ENCODE data around the gene MIB1.
"Not testable (repeated sequence)": the region's sequence is repeated elsewhere in the genome, so short reads cannot be mapped to it uniquely, and the experiment has no call there.

MIB1 gene

GRCh38 chr18:21722687-21723086, 17.9 kb upstream of the MIB1 start:
- Histone ChIP-seq H3K27ac (ENCODE audit: low read length) (no peak overlapping the region), H3K9me3 (ENCODE audit: control insufficient read depth in 2 of 2, low read length in 2 of 2) (no peaks in the 10 kb centered on the region), H3K4me1 (ENCODE audit: control insufficient read depth, insufficient read depth, low read length) (no peaks in the 10 kb centered on the region), H3K36me3 (ENCODE audit: control insufficient read depth in 2 of 2, insufficient read depth in 2 of 2, low read length in 2 of 2) (no peaks in the 10 kb centered on the region), H3K4me3 (ENCODE audit: low read length in 2 of 2) (no peak overlapping the region), H3K9ac (ENCODE audit: low read length in 2 of 2) (no peak overlapping the region), H3K27me3 (ENCODE audit: control insufficient read depth in 1 of 2, insufficient read depth in 2 of 2, low read length in 2 of 2) (no peaks in the 10 kb centered on the region)

DNA sequence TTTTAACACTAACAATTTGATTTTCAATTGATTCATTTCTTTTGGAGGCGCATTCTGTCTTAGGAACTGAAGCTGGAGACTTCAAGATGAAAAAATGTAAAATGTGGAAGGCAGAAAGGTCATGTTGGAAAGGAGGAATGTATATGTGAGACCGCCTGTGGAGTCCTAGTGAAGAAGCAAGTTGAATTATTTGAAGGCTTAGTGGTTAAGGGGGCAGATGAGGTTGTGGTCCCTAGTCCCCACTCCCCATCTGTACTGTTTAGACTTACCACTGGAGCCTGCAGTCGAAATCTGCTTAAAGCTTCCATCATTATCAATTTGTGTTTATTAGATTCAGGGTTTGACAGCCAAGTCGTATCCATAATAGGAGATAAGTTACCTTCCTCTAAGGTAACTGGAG, 15.4 kb upstream of the MIB1 start:
- H3K9ac ChIP-seq (ENCODE audit: low read length in 2 of 2) = no peak overlapping the region
- H3K27me3 ChIP-seq (ENCODE audit: control insufficient read depth in 1 of 2, insufficient read depth in 2 of 2, low read length in 2 of 2) = no peaks in the 10 kb centered on the region
- no peak overlapping the region for H3K4me3 ChIP-seq (ENCODE audit: low read length in 2 of 2)
- H3K36me3 ChIP-seq (ENCODE audit: control insufficient read depth in 2 of 2, insufficient read depth in 2 of 2, low read length in 2 of 2) = no peaks in the 10 kb centered on the region
- H3K27ac ChIP-seq (ENCODE audit: low read length) = no peak overlapping the region
- H3K4me1 ChIP-seq (ENCODE audit: control insufficient read depth, insufficient read depth, low read length) = no peaks in the 10 kb centered on the region
- H3K9me3 ChIP-seq (ENCODE audit: control insufficient read depth in 2 of 2, low read length in 2 of 2) = no peaks in the 10 kb centered on the region

DNA sequence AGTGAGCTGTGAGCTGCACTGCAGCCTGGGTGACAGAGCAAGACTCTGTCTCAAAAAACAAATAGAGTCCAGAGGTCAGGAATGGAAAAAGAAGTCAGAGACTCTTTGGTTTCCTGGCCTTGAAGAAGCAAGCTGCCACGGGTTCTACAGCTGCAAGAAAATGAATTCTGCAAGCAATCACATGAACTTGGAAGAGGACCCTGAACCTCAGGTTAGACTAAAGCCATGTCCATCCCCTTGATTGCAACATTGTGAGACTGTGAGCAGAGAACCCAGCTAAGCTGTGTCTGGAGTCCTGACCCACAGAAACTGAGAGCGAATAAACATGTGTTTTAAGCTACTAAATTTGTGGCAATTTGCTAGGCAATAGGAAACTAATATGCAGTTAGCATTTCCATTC, 12.9 kb upstream of the MIB1 start:
- Histone ChIP-seq H3K9me3 (ENCODE audit: control insufficient read depth in 2 of 2, low read length in 2 of 2) (no peaks in the 10 kb centered on the region), H3K36me3 (ENCODE audit: control insufficient read depth in 2 of 2, insufficient read depth in 2 of 2, low read length in 2 of 2) (no peaks in the 10 kb centered on the region), H3K9ac (ENCODE audit: low read length in 2 of 2) (no peak overlapping the region), H3K27ac (ENCODE audit: low read length) (no peak overlapping the region), H3K27me3 (ENCODE audit: control insufficient read depth in 1 of 2, insufficient read depth in 2 of 2, low read length in 2 of 2) (no peaks in the 10 kb centered on the region), H3K4me3 (ENCODE audit: low read length in 2 of 2) (no peak overlapping the region), H3K4me1 (ENCODE audit: control insufficient read depth, insufficient read depth, low read length) (no peaks in the 10 kb centered on the region)

DNA sequence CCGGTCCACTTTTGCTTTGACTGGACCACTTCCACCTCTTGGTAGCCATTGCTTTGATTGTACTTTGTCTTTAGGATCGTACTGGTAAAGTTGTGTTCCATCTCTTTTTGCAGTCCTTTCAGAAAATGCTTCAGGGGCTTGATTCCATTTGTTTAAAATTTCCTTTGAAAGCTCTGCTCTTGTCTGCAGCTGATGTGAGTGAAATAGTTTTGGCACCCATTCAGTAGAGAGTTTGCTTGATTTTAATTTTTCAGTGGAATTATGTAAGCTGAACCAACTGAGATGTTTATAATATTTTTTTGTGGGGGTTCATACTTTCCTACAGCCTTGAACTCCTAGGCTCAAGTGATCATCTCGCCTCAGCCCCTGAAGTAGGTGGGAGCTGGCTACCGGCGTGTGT, 7.6 kb upstream of the MIB1 start:
- Histone ChIP-seq H3K27ac (ENCODE audit: low read length) (no peak overlapping the region), H3K36me3 (ENCODE audit: control insufficient read depth in 2 of 2, insufficient read depth in 2 of 2, low read length in 2 of 2) (no peaks in the 10 kb centered on the region), H3K27me3 (ENCODE audit: control insufficient read depth in 1 of 2, insufficient read depth in 2 of 2, low read length in 2 of 2) (no peaks in the 10 kb centered on the region), H3K4me3 (ENCODE audit: low read length in 2 of 2) (no peak overlapping the region), H3K4me1 (ENCODE audit: control insufficient read depth, insufficient read depth, low read length) (peaks cover 3% of the 10 kb centered on the region), H3K9ac (ENCODE audit: low read length in 2 of 2) (no peak overlapping the region), H3K9me3 (ENCODE audit: control insufficient read depth in 2 of 2, low read length in 2 of 2) (peaks cover 0 to 4% of the 10 kb centered on the region in 2 donors)

- Histone ChIP-seq H3K9me3 (ENCODE audit: control insufficient read depth in 2 of 2, low read length in 2 of 2) (peaks cover 0 to 4% of the 10 kb centered on the region in 2 donors), H3K36me3 (ENCODE audit: control insufficient read depth in 2 of 2, insufficient read depth in 2 of 2, low read length in 2 of 2) (no peaks in the 10 kb centered on the region), H3K27ac (ENCODE audit: low read length) (no peak overlapping the region), H3K4me3 (ENCODE audit: low read length in 2 of 2) (no peak overlapping the region), H3K4me1 (ENCODE audit: control insufficient read depth, insufficient read depth, low read length) (peaks cover 8% of the 10 kb centered on the region), H3K9ac (ENCODE audit: low read length in 2 of 2) (no peak overlapping the region), H3K27me3 (ENCODE audit: control insufficient read depth in 1 of 2, insufficient read depth in 2 of 2, low read length in 2 of 2) (no peaks in the 10 kb centered on the region)
These were observed 5.1 kb upstream of the MIB1 start for GRCh38 chr18:21735452-21736015.

DNA sequence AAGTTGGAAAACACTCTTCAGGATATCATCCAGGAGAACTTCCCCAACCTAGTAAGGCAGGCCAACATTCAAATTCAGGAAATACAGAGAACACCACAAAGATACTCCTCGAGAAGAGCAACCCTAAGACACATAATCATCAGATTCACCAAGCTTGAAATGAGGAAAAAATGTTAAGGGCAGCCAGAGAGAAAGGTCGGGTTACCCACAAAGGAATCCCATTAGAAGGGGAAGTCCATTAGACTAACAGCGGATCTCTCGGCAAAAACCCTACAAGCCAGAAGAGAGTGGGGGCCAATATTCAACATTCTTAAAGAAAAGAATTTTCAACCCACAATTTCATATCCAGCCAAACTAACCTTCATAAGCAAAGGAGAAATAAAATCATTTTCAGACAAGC, 3.7 kb upstream of the MIB1 start:
- H3K9me3 ChIP-seq (ENCODE audit: control insufficient read depth in 2 of 2, low read length in 2 of 2); H3K9ac ChIP-seq (ENCODE audit: low read length in 2 of 2); H3K36me3 ChIP-seq (ENCODE audit: control insufficient read depth in 2 of 2, insufficient read depth in 2 of 2, low read length in 2 of 2); H3K27ac ChIP-seq (ENCODE audit: low read length); H3K27me3 ChIP-seq (ENCODE audit: control insufficient read depth in 1 of 2, insufficient read depth in 2 of 2, low read length in 2 of 2); H3K4me3 ChIP-seq (ENCODE audit: low read length in 2 of 2): not testable (repeated sequence)
- peaks cover 12% of the 10 kb centered on the region for H3K4me1 ChIP-seq (ENCODE audit: control insufficient read depth, insufficient read depth, low read length)

DNA sequence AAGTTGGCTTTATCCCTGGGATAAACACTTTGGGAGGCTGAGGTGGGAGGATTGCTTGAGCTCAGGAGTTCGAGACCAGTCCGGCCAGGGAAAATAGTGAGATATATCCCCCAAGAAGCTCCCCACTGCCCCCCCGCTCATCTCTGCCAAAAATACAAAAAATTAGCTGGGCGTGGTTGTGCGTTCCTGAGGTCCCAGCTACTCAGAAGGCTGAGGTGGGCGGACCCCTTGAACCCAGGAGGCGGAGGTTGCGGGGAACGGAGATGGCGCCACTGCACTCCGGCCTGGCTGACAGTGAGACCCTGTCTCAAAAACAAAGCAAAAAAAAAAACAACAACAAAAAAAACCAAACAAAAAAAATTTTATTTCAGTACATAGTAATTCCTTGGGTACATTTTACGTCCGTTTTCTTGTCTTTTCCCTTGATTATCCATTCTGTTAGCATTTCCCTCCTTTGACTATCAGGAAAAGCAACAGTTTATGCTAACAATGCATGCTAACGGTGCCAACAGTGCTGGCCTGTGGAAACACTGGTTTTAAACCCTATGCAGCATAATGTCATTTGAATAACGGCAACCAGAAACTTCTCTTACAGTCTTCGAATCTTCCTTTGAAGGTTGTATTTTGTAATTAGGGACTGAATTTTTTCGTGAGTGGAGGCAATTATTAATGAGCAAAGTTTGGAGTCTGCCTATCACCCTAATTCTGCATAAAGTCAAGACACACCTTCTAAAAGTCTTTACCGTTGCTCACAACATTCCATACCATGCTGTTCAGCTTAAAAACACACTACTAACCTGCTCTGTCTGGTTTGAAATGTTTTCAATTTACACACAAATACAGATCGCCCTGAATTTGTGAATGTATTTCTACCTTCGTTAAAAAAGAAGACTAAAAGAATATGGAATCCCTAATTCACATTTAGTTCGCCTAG, 721 bp upstream of the MIB1 start:
- peaks cover 15% of the 10 kb centered on the region for H3K4me1 ChIP-seq (ENCODE audit: control insufficient read depth, insufficient read depth, low read length)
- peak overlapping the region; percentile 23 to 88 for H3K4me3 ChIP-seq (ENCODE audit: low read length in 2 of 2)
- peak overlapping the region; percentile 91 for H3K27ac ChIP-seq (ENCODE audit: low read length)
- H3K9ac ChIP-seq (ENCODE audit: low read length in 2 of 2) = peak overlapping the region; percentile 14 to 24
- no peaks in the 10 kb centered on the region for H3K36me3 ChIP-seq (ENCODE audit: control insufficient read depth in 2 of 2, insufficient read depth in 2 of 2, low read length in 2 of 2)
- H3K9me3 ChIP-seq (ENCODE audit: control insufficient read depth in 2 of 2, low read length in 2 of 2) = peaks cover 0 to 4% of the 10 kb centered on the region in 2 donors
- no peaks in the 10 kb centered on the region for H3K27me3 ChIP-seq (ENCODE audit: control insufficient read depth in 1 of 2, insufficient read depth in 2 of 2, low read length in 2 of 2)

GRCh38 chr18:21741312-21741561, 645 bp downstream of the MIB1 start:
- Histone ChIP-seq H3K4me1 (ENCODE audit: control insufficient read depth, insufficient read depth, low read length) (peaks cover 12% of the 10 kb centered on the region), H3K9ac (ENCODE audit: low read length in 2 of 2) (peak overlapping the region in 1 of 2 donors; percentile 88), H3K27ac (ENCODE audit: low read length) (peak overlapping the region; percentile 91), H3K36me3 (ENCODE audit: control insufficient read depth in 2 of 2, insufficient read depth in 2 of 2, low read length in 2 of 2) (no peaks in the 10 kb centered on the region), H3K4me3 (ENCODE audit: low read length in 2 of 2) (peak overlapping the region; percentile 84 to 88), H3K9me3 (ENCODE audit: control insufficient read depth in 2 of 2, low read length in 2 of 2) (no peaks in the 10 kb centered on the region), H3K27me3 (ENCODE audit: control insufficient read depth in 1 of 2, insufficient read depth in 2 of 2, low read length in 2 of 2) (no peaks in the 10 kb centered on the region)

GRCh38 chr18:21741562-21742314, 1.1 kb downstream of the MIB1 start:
- peaks cover 12% of the 10 kb centered on the region for H3K4me1 ChIP-seq (ENCODE audit: control insufficient read depth, insufficient read depth, low read length)
- H3K27me3 ChIP-seq (ENCODE audit: control insufficient read depth in 1 of 2, insufficient read depth in 2 of 2, low read length in 2 of 2) = no peaks in the 10 kb centered on the region
- peak overlapping the region; percentile 84 to 88 for H3K4me3 ChIP-seq (ENCODE audit: low read length in 2 of 2)
- H3K9ac ChIP-seq (ENCODE audit: low read length in 2 of 2) = peak overlapping the region; percentile 68 to 88
- peak overlapping the region; percentile 46 for H3K27ac ChIP-seq (ENCODE audit: low read length)
- H3K9me3 ChIP-seq (ENCODE audit: control insufficient read depth in 2 of 2, low read length in 2 of 2) = no peaks in the 10 kb centered on the region
- no peaks in the 10 kb centered on the region for H3K36me3 ChIP-seq (ENCODE audit: control insufficient read depth in 2 of 2, insufficient read depth in 2 of 2, low read length in 2 of 2)

- Histone ChIP-seq H3K27ac (ENCODE audit: low read length) (no peak overlapping the region), H3K9me3 (ENCODE audit: control insufficient read depth in 2 of 2, low read length in 2 of 2) (no peaks in the 10 kb centered on the region), H3K9ac (ENCODE audit: low read length in 2 of 2) (peak overlapping the region; percentile 68 to 88), H3K4me1 (ENCODE audit: control insufficient read depth, insufficient read depth, low read length) (peaks cover 12% of the 10 kb centered on the region), H3K27me3 (ENCODE audit: control insufficient read depth in 1 of 2, insufficient read depth in 2 of 2, low read length in 2 of 2) (no peaks in the 10 kb centered on the region), H3K4me3 (ENCODE audit: low read length in 2 of 2) (peak overlapping the region; percentile 84 to 88), H3K36me3 (ENCODE audit: control insufficient read depth in 2 of 2, insufficient read depth in 2 of 2, low read length in 2 of 2) (no peaks in the 10 kb centered on the region)
These were observed 1.7 kb downstream of the MIB1 start for GRCh38 chr18:21742315-21742687.
